Stimulated activated CD8-positive, alpha-beta memory T cell treated with anti-CD3 and anti-CD28 coated beads, Interleukin-12 subunit alpha, Interleukin-12 subunit beta, amount 100 ng/mL, for 1 hour (primary cell): ENCODE results near the gene SFXN5.

ENCODE experiments used
- DNase-seq: peaks from one replicate; pipeline ENCODE4 v3.0.0-alpha.2; 2020; ENCODE audit warnings: low read depth

The SFXN5 gene

DNA sequence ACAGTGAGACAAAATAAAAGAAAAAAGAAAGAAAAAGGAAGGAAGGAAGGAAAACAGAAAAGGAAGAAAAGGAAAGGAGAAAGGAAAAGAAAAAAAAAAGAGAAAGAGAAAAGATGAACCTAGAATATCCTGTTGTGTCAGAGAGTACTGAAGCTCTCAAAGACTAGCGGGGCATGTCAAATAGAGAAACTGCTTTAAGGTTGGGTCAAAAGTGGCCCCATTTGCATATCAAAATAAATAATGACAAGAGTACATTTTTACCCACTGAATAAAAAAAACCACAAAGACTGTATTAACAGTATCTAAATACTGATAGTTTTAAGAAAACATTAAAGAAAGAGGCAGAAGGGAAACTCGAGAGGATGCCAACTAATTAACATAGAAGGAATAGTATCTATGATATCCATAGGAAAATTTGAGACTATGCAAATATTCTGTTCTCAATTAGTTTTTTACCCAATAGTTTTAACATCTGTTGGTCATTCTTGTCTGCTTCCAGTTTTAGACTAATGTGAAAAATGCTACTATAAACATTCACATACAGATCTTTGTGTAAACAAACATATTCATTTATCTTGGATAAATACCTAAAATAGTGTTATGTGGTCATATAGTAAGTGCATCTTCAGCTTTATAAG lies 53.2 kb downstream of the SFXN5 start:
- DNase-seq, result no peak

DNA sequence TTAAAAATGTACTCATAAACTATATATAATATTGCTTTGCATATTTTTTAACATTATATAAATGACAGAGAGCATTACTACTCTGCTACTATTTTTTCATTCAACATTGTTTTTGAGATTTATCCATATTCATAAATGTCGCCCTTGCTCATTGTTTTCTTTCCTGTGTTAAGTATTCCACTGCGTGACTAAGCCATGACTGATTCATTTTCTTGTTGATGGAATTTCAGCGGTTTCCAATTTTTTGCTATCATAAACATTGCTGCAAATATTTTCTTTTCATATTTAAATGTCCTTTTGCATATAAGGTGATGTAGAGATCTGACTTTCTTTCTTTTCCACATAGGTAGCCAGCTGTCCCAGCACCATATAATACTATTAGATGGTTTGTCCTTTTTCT lies 57.6 kb downstream of the SFXN5 start:
- DNase-seq, result no peak

DNA sequence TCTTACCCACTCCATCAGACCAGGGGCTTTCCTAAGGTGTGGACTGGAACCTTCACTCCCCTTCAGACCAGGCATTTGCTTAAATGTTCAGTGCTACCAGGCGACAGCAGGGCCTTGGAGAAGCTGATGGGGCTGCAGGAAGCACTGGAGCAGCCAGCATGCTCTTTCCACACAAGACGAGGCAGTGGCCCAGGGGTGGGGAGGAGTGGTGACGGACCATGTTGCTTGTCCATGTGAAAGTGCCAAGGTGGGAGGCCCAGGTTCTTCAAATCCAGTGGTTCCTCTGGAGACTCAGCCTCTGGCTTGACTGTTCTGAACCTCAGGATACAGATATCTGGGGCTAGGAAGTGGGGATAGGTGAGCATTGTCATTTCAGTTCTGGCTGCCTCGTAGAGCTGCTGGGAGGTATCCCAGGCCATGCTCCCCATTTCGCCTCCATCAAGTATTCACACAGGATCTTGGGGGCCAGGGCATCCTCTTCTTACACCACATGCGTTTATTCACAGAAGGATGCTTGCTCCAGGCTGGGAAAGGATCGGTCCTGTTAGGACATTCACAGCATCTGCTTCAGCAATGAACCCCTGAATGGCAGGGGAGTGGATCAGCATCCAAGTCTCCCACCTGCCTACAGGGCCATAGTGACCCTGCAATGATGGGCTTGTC lies 62.2 kb downstream of the SFXN5 start:
- no peak for DNase-seq

DNA sequence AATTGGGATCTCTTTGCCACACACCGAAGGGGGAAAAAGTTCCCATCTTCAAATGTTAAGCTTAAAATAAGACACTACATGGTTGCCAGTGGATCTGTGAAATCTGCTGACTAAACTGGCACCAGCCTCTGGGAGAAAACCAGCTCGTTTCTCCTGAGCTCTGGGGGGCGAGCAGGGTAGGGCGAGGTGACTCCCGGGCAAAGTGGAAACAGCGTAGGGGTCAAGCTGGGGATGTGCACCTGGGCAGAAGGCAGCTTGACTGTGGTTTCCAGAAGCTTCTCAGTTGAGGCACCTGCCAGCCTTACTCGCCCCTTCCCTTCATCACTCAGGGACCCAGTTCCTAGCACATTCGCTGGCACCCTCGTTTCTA lies 62.8 kb downstream of the SFXN5 start:
- DNase-seq, result no peak

DNA sequence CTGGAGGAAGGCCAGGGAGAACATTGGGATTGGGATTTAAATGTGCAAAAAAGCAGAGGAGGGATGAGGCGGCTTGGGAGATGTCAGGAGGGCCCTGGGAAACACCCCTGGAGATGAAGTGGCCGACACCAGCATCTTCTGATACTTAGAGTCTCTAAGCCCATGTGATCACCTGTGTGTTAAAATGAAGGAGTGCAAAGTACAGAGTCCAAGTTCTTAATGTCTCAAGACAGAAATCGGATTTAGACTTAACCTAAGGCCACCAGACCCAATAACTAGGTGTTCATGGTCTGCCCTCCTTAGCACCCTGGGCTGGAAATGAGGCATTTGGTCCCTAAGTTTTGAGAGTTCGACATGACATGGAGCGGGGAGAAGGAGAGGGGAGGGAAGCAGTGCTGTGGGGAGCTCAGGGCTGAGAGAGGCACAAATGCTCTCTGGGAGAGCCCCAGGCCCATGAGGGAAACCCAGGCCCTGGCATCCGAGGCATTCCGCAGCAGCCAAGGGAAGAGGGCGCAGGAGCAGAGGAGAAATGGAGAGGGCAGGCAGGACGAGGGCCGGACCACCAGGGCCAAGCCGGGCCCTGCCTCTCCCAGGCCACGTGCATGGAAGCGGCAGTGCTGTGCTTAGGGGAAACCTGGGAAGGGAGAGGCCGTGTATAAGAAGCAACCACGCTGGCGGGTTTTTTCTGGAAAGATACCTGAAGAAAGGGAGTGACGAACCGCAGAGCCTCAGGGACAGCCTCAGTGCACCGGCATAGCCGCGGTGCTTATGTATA lies 63.3 kb downstream of the SFXN5 start:
- no peak for DNase-seq

DNA sequence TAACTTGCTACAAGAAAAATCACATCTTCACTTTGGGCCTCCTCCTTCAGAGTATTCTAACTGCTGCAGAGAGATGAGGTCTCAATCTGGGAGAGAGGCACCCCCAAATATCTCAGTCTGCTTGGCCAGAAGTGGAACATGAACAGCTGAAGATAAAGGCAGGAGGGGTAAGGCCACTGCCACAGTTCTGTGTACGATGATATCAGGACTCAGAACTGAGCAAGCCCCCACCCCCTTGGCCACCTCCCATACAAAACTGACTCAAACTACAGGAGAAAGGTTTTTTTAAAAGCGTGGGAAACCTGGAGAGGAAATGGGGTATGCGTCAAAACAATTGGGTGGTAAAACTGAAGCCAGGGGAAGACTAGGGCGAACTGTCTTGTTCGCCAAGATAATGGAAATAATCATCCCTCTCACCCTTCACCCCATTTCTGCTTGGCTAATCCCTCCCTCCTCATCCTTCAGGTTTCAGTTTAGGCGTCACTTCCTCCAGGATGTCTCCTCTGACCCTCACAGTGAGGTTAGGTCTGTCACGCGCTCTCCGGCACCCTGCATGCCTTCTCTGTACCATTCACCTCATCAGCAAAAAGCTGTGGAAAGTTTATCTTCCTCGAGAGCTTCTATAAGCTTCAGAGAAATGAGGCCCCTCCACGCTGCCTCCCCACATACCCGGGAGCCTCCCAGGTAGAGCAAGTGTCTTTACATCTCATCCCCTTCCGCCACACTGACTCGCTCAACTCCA lies 64.4 kb downstream of the SFXN5 start:
- DNase-seq, result no peak

DNA sequence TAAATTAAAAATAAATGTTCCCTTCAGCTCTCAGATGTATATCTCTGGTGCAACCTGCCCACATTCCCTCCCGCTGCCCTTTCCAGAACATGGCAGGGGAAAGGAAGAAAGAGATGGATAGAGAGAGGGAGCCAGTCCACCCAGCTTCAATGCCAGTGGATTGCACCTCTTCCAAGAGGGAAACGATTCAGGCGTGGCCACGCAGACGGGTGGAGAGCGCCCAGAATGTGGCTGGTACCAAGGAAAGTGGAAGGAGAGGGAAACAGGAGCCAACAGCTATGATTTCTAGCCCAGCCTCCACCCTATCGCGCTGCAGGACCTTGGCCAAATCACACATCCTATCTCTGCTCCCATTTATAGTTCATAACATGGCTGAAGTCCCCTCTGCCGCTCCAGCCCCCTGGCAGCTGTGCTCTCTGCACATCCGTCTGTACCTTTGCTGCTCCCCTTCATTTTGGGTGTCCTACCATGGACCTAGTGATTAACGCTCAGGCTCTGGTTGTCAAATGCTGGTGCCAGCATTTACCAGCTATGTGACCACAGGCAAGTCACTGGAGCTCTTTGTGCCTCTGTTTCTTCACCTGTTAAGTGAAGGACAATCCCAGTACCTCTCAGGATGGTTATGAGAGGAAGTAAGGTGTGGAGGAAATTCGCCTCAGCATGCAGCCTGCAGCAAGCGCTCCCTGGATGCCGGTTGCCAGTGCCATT lies 66.5 kb downstream of the SFXN5 start:
- no peak for DNase-seq

DNA sequence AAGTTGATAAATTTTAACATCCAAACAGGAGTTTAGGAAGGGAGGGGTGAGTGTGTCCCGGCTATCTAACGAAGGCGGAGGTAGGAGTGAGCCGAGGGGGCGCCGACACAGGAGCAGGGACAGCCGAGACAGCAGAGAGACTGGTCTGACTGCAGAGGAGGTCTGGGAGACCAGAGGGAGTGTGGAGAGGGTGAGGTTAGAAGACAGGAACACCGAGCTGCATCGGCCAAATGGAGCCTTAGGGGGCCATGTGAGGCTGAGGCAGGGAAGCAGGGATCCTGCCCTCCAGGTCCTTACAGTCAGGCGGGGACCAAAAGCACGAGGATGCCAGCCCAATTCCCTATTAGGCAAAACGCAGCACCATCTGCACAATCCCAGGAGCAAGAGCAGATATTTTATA lies 67.0 kb downstream of the SFXN5 start:
- DNase-seq, result no peak

DNA sequence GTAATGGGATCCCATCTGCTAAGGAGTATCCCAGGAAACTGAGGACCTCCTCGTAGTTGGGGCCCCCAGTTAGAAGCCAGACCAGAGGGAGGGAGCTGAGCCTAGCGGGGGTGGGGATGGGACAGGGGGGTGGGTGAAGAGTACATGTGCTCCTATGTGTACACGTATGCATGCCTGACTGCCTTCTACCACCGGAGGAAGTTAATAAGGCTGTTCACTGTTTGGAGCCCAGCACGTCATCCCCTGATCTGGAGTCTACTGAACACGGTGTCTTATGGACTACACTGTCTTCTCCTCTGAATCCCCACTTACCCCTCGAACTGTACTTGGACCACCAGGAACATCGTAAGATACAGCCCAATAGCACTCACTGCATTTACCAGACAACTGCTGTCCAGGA lies 68.5 kb downstream of the SFXN5 start:
- DNase-seq, result no peak

DNA sequence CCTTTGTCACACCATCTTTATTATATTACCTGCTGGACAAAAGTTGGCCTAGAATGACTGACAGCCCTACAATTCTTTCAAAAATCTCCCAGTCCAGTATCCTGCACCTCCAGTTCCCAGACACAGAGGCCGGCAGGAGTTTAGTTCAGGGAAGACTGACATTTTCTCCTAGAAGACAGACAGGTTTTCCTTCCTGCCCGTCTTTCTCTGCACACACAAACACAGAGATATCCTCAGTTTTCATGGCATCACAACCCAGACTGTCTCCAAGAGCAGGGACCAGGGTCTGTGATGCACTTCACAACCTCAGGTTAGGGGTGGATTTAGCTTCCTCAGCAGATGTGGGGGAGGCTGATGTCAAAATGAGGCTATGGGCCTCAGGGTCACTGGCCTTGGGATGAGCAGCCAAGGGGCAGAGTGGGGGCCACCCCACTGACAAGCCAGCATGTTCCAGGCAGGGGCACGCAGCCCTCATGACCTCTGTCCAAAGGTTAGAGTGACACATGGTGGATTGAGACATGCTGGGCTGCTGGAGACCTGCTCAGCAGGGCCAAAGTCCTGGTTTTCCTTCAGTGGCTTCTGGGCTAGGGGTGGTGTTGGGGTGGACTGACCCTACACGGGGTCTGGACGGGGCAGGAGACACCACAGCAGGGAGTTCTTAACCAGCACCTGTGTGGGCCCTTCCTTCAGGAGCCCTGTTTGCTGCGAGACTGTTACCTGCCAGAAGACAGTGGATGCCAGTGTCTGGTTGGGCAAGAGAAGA lies 70.5 kb downstream of the SFXN5 start:
- no peak for DNase-seq

DNA sequence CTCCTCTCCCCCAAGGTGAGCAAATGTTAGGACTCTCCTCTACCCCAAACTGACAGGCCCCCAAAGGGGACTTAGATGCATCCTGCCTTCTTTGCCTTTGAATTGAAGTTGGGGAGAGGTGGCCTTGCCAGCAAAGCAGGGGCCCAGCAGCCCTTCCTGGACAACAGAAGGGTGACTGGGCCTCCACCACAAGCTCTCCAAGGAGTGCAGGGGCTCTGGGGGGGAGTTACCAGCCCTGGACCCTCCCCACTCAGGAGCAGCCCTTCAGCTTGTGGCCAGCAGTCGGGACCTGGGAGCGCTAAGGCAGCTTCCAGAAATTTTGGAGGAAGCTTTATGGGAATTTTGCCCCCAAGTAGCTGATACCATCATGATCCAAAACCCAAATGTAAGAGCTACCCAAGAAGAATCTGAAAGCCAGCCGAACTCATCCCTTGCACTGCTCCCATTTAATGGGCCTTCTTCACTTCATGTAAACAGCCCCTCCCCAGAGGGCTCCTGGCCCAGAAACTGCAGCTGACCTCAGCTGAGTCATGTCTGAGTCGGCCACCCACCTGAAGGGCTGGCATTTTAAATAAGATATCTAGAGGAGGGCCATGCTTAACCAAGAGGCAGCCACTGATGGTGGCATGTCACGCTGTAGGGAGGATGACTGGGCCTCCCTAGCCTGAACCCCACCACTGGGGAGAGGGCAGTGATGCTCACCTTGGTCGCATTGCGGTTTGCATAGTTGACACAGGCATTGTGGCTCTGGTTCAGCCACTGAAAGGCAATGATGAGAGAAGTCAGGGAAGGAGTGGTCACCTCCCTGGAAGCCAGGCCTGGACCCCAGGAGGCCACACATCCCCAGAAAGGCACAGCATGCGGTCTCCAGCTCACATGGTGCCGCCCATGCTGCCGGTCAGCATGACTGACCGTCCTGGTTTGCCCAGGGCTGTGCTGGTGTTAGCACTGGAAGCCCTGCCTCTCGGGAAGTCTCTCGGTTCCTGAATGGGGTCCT lies 71.5 kb downstream of the SFXN5 start:
- DNase-seq, result no peak

DNA sequence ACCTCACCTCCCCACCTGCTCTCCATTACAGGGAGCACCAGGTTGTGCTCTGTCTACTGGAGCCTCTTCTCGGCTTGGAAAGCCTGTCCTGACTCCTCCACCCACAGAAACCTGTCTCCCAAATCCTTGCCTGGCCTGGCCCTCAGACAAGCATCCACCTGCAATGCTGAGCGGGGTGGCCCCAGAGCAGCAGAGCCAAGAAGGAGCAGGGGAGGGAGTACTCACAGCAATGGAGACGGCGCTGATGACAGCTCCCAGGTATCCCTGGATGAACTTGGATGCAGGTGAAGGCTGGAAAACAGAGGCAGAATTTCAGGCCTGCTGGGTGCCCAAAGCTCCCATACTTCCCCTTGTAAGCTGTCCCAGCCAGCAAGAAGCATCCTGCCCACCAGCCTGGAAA lies 72.8 kb downstream of the SFXN5 start:
- no peak for DNase-seq

DNA sequence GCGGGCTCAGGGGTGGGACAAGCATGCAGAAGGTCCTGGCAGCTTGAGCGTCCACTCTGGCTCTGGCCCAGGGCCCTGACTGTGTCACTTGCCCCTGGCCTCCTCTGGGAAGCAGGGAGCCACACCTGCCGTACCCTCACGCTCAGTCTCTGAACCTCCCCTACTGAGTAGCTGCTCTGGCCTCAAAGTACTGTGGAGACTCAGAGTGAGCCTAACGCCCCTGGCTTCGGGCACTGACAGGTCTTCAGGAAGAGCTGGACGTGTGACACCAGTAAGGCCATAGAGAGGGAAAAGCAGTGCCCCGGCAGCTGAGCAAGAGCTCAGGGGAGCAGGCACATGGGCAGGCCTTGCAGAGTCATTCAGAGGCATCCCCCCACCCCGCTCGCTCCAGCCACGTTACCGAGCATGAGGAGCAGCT lies 73.3 kb downstream of the SFXN5 start:
- DNase-seq, result no peak

DNA sequence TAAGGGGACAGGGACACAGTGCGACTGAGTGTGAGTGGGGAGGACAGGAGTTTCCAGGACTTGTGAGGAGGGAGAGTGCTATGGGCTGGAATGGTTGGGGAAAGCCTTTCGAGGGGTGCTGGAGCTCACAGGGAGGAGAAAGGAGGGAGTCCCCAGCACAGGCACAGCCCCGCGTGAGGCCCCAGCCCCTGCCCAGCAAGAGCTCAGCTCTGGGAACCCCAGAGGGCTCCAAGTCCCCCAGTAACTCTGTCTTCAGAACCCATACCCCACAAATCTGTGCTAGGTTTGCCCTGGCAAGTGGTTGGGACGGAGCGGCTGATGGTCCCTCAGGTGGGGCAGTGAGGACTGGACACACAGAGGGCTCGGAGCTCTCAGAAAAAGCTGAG lies 75.4 kb downstream of the SFXN5 start:
- DNase-seq, result no peak

DNA sequence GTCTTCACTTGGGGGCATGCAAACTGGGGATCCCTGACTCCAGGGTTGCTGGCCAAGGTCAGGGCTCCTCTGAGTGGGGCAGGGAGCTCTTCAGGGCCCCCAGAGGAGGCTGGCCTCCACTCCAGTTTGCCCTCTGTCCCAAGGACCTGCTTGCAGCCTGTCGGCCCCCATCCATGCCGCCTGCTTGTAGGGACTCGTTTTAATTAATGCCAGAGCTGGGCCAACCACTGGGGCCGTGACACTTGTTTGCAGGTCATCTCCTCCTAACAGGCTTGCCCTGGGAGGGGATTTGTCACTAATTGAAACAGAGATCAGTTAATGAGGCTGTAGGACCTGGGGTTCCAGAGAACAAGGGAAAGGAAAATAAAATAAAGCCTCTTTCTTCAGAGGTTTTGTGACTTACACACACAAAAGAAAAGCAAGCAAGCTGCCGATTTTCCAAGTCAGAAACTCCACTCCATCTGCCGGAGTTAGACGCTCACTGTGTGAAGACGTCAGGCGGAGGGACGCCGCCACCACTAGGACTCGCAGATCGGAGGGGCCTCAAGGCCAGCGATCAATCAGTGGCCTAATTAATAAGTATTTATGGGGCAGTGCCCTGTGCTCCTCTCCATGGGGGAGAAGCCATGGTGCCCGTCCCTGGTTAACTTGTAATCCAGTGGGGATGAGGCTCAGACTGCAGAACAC lies 75.9 kb downstream of the SFXN5 start:
- DNase-seq, result no peak

DNA sequence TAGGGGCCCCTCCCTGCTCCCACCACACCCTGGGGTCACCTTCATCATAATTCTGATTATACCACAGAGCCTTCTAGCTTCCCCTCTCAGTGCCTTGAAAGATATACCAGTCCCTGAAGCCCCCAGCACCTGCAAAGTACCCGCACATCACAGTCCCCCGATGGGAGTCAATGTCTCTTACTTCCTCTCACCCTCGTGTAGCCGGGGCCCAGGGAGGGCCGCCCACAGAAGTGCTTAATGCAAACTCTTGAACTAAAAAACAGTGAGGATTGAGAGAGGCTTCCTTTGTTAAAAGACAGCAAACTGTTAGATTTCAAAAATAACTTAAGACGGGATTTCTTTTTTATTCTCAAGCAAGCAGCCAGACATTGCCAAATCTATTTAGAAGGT lies 76.5 kb downstream of the SFXN5 start:
- no peak for DNase-seq

DNA sequence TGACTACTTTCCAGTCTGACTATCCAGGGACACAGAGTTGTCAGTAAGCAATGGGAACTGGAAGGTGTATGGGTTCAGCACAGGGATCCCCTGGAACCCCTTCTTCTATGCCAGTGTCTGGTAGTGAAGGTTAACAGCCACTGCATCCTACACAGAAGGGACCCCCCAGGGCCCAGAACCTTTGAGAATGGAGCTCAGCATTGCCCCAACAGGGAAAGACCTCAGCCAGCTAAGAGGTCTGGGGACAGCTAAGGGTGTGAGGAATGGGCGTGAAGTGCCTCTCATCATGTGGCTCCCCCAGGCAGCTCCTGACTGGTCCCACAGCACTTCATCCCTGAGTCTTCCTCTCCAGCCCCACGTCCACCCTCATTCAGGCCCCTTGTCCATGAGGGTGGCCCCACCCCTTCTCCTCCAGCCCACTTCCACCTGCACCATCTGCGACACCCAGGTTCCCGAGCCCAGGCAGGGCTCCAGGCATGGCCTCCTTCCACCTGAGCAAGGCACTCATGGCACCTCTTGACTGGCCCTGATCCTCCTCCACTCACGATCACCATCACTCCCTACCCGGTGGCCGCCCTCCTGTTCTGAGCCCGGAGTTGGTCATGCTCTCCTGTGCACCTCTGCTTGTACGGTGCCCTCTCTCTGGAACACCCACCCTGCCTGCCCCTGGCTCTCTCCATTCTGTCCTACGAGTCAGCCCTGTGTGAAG lies 77.1 kb downstream of the SFXN5 start:
- DNase-seq, result no peak

DNA sequence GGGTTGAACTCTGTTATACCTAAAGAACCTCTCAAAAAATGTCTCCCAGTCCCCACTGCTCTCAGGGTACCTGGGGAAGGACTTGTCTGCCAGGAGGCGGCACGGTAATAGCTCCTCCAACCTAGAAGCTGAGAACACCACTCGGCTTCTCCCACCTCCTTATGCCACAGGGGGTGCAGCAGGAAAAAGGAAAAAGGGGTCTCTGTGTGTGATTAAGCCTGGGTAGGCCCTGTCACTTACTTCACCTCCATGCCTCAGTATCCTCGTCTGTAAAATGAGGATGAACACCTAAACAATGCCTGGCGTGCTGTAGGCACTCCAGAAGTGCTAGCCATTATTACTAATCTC lies 77.6 kb downstream of the SFXN5 start:
- DNase-seq, result no peak
